Measurements from ENCODE around the gene ARHGEF28.

ARHGEF28 gene

DNA sequence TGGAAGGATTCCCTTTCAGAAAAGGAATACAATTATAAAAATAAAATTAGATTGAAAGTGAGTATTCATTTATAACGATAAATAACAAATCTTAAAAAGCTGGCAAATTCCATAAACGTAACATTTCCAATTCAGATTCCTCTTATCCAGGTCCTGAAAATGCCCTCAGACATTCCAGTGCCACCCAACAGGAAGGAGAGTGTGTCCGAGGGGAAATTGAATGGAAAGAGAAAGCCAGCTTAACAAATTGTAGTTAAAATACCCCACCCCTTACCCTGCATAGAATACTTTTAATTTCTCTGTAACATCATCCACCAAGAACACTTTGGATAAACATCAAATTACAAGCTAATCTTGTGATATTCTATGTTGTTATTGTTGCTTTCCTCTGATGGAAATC, 72.0 kb downstream of the ARHGEF28 start:
- DNase-seq (ENCODE audit: low read depth): no peak

- no peak for DNase-seq (ENCODE audit: low read depth)
These were observed 75.6 kb downstream of the ARHGEF28 start for GRCh38 chr5:73701566-73701965.

DNA sequence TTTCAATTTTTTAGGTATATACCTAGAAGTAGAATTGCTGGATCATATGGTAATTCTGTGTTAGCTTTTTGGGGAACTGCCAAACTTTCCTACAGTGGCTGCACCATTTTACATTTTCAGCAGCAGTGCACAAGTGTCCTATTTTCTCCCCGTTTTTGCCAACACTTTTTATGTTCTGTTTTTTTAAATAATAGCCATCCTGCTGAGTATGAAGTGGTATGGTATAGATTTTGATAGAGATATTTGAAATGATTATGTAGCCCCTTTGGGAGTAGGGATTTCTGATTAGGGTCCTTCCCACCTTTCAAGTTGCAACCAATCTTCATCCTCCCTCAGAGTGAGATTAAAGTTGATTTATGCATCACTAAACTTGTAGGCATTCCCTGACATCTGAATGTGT, 76.5 kb downstream of the ARHGEF28 start:
- DNase-seq (ENCODE audit: low read depth): no peak

DNA sequence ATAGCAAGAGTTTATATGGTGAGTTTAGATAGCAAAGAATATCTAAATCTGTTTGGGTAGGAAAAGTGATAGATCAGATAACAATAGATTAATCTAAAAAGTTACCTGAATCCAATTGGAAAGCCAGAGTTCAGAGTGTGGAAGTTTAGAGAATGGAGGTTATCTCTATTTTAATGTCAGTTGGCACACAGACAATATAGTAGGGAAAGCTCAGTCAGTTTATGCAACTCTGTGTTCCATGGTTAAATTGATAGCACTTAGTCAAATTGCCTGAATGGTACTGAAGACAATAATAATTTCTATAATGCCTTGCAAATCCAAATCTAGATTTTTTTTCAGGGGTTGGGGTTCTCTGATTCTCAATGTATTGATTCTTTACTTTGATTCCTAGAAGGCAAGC, 77.0 kb downstream of the ARHGEF28 start:
- DNase-seq (ENCODE audit: low read depth): no peak

DNA sequence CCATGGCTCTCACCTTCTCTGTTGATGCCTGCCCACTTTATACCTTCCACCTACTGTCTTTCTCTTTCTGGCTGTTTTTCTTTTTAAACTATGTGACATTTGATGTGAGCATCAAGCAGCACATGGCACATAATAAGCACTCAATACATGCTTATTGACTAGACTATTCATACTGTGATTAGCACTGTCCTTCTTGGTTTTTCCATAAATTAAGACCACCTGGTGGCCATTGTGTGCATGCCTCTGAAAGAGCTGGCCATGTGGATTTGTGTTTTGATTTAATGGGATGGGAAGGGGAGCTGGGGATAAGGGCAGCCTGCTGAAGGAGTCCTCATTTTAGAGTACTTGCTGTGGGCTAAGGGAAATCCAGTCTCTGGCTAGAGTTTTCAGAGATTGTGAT, 79.4 kb downstream of the ARHGEF28 start:
- DNase-seq (ENCODE audit: low read depth): no peak

GRCh38 chr5:73706963-73707362, 81.0 kb downstream of the ARHGEF28 start:
- DNase-seq (ENCODE audit: low read depth): no peak

DNA sequence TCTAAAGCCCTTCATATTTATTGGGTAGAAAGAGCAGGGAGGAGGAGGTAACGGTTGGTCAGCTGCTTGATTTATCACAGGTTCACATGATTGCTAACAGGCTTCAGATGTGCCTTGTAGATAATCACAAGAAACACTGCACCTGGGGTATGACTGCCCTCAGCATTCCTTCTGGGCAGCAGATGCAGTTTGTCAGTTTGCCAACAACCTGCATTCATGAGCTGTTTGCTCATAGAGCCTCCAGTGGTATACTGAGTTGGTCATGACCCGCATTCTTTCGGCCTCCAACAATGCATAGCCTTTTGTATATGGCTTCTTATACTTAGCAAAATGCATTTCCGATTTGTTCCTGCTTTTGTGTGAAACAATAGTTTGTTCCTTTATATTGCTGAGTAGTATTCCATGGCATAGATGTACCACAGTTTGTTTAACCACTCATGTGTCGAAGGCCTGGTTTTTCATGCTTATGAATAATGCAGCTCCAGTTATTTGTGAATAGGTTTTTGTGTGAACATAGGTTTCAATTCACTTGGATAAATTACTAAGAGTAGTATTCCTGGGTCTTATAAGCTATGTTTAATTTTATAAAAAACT, 83.6 kb downstream of the ARHGEF28 start:
- DNase-seq (ENCODE audit: low read depth): no peak

GRCh38 chr5:73716284-73716808, 90.3 kb downstream of the ARHGEF28 start:
- DNase-seq (ENCODE audit: low read depth): no peak

- no peak for DNase-seq (ENCODE audit: low read depth)
These were observed 92.8 kb downstream of the ARHGEF28 start for GRCh38 chr5:73718762-73719161.

DNA sequence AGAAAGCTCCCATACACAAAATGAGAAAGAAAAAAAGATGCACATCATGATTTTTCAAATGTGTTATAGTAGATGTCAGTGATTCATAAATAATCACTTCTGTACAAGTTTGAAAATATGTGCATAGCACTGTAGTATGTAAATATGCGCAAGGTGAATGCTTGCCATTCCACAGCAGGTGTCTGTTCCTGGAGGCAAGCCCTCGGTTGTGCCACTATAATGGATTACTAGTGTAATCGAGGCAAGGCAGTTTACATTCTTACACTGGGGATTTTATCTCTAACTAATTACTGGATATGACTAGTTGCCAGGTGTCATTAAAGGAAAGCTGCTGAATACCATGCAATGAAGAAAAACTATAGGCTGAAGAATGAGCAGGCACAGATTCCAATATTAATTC, 93.6 kb downstream of the ARHGEF28 start:
- DNase-seq (ENCODE audit: low read depth): no peak

DNA sequence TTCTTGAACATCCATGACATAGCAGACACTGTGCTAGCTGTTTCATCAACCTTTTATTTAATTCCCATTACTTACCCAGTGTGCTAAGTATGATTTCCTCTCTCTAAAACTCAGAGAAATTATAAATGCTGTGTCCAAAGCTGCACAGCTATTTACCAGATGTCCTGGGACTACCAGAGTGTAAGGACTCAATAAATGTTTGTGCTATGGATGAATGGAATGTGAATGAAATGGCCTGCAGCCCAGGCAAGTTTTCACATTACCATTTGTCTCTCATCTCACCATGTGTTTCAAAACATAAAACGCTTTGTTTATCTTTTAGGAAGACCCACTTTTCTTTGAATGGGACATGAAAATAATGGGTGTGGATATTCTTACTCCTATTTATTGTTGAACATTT, 96.2 kb downstream of the ARHGEF28 start:
- DNase-seq (ENCODE audit: low read depth): no peak

- DNase-seq (ENCODE audit: low read depth): no peak
These were observed 100.1 kb downstream of the ARHGEF28 start for GRCh38 chr5:73726071-73726470.

DNA sequence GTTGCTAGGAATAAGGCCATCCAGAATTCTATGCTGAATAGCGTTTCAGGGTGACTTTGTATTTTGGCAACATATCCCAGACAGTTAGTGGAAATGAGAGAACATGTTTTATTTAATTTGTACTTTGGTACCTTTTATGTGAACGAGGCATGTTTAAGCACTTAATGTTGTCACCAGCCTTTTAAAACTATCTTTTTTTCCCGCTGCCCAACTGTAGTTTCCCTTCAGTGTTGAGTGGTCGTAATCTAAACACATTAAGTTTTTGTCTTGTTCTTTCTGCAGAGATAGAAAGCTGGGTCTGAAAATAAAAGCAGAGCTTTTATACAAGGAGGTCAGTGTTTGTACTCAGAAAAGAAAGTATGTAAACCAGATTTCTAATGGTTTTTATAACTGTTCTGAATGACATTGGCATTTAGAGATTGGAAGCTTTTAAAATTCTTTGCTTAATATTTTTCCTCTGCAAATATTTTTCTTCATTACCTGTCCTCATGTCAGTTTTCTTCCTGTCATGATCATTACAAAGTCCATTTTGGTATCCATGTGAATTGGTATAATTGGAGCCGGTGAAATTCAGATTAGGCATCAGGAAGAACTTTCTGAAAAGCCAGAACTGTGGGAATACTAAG, 100.7 kb downstream of the ARHGEF28 start:
- DNase-seq (ENCODE audit: low read depth): no peak

GRCh38 chr5:73727470-73727869, 101.5 kb downstream of the ARHGEF28 start:
- no peak for DNase-seq (ENCODE audit: low read depth)

DNA sequence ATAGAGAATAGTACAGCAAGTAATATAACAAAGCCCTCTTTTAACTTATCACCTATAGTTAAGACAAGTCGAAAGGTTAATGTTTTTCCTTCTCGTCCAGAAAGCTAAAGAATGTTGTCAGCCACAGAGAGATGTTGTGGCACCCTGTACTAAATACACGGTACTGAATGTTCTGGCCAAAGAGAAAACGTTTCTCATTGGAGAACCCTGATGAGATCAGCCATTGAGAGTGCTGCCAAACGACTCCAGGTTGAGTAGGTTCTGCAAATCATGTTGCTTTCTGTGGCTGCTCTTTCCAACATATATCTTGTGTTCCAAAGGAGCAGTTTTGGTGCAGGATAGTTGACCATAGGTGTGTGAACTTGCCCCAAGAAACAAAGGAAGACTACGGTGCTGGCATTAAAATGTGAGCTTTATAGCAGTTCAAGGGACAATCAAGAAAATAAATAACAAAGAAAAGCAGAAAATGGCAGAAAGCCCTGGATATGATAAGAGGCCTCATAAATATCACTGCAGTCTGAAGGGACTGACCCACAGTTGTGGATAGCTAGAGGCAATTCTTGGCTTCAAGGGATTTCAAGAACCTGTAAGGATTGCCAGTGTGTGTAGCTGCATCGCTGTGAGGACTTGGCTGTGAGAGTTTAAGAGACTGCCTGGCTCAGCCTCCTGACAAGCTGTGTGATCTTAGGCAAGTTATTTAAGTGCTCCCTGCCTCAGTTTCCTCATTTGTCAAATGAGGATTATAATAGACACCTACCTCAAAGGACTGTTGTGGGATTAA, 102.7 kb downstream of the ARHGEF28 start:
- no peak for DNase-seq (ENCODE audit: low read depth)

DNA sequence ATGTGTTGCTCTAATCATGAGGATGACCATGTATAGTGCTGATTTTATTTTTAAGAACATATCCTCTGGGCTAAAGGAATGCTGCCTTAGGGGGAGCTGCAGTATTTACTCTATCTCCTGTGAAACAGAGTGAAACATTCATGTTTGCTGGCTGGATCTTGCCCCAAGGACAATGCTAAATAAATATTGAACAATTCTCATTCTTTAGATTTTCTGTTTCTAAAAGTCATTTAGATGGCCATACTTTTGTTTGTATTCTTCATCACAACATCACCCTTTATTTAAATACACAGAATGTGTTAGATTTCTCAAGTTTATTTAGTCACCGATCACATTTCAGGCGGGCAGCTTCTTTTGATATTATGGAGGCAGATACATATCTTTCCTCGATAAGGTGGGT, 103.3 kb downstream of the ARHGEF28 start:
- no peak for DNase-seq (ENCODE audit: low read depth)

GRCh38 chr5:73732045-73732444, 106.0 kb downstream of the ARHGEF28 start:
- DNase-seq (ENCODE audit: low read depth): no peak

DNA sequence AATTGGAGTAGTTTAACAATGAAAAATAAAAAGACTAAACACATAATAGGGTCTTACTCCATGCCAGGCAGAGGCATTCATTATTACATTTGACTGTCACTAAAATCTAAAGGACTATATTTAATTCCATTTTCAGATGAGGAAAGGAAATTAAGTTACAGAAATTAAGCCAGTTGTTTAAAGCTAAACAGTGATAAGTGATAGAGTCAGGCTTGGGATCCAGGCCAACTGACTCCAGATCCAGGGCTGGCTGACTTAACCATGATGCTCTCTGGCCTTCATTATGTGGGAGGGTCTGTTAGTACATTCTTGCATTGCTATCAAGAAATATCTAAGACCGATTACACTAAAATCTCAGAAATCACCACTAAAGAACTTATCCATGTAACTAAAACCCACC, 107.2 kb downstream of the ARHGEF28 start:
- no peak for DNase-seq (ENCODE audit: low read depth)

- no peak for DNase-seq (ENCODE audit: low read depth)
These were observed 109.2 kb downstream of the ARHGEF28 start for GRCh38 chr5:73735032-73735734.

GRCh38 chr5:73739650-73740049, 113.7 kb downstream of the ARHGEF28 start:
- DNase-seq (ENCODE audit: low read depth): no peak

GRCh38 chr5:73740274-73740790, 114.3 kb downstream of the ARHGEF28 start:
- DNase-seq (ENCODE audit: low read depth): no peak

- DNase-seq (ENCODE audit: low read depth): no peak
These were observed 117.2 kb downstream of the ARHGEF28 start for GRCh38 chr5:73743161-73743560.

Measured in T-helper 22 cell (primary cell).